Endothelial cell of umbilical vein (primary cell): Measurements from ENCODE around the gene DNAH9. TPM values are rescaled to one million over a fixed set of nuclear protein-coding genes. Genes with fewer than 3 reads are reported as not detected.

Experiments
- BruUV-seq: library from RNA; stranded (reverse); fragments of 400-500 nt; replicated peaks from 2 replicates; lab custom pipeline; 2021; lab: Mats Ljungman, UMichigan
- CTCF ChIA-PET: fragments of 300-600, 350-600 bp; sonication (Branson Sonifier 250); formaldehyde crosslinking; loops from one replicate; lab custom pipeline; 2021; ENCODE audit warnings: antibody characterized with exemption, inconsistent platforms; lab: Charles Lee
- POLR2A ChIA-PET: fragments of 300-600, 350-600 bp; sonication (Branson Sonifier 250); formaldehyde crosslinking; loops from one replicate; lab custom pipeline; 2021; ENCODE audit warnings: antibody characterized with exemption, inconsistent platforms; lab: Charles Lee
- DNase-seq: peaks from one replicate; pipeline ENCODE4 v3.0.0-alpha.2; 2011; ENCODE audit warnings: low read depth, low spot score
- FAIRE-seq: peaks from 2 replicates; lab custom pipeline; 2011; peaks lifted over from hg19 to GRCh38; lab: Jason Lieb, UNC
- H2AFZ ChIP-seq: 2 replicates; pipeline ENCODE4 v1.6.0; 2012; ENCODE audit warnings: low read depth, low read length, control low read depth, inconsistent platforms
- H3K27ac ChIP-seq: 2 replicates; pipeline ENCODE4 v1.5.1; 2011; ENCODE audit warnings: low read depth, mild to moderate bottlenecking, control low read depth, low read length, moderate library complexity; ENCODE audit not compliant: insufficient read depth
- H3K27me3 ChIP-seq, 2 experiments: 2 replicates each; pipeline versions ENCODE4 v1.6.0 to v1.6.1; 2011; ENCODE audit warnings: low read length in 2 of 2, mixed read lengths in 1 of 2; ENCODE audit not compliant: control insufficient read depth in 2 of 2, insufficient read depth in 2 of 2
- H3K36me3 ChIP-seq, 2 experiments: 2 replicates in 1 of 2; 3 replicates in 1 of 2; pipeline ENCODE4 v1.5.1; 2011; ENCODE audit warnings: low read length in 2 of 2, mild to moderate bottlenecking in 1 of 2, moderate library complexity in 1 of 2; ENCODE audit not compliant: control insufficient read depth in 2 of 2, insufficient read depth in 2 of 2; ENCODE audit errors: extremely low read depth in 1 of 2
- H3K4me1 ChIP-seq: 3 replicates; pipeline ENCODE4 v1.5.1; 2011; ENCODE audit warnings: mild to moderate bottlenecking, low read length; ENCODE audit not compliant: control insufficient read depth, insufficient read depth; ENCODE audit errors: extremely low read depth
- H3K4me2 ChIP-seq: 2 replicates; pipeline ENCODE4 v1.6.1; 2011; ENCODE audit warnings: low read length, control low read depth, mixed read lengths; ENCODE audit not compliant: insufficient read depth
- H3K4me3 ChIP-seq, 3 experiments: fragments of 200-600 bp in 1 of 3; sonication (generic), shearing (Covaris generic) in 1 of 3; replicated peaks in 1 of 3; 2 replicates each; pipeline ENCODE4 v1.5.1; 2011 to 2016; ENCODE audit warnings: control low read depth in 3 of 3, low read length in 3 of 3, mild to moderate bottlenecking in 2 of 3, inconsistent platforms in 1 of 3, low read depth in 1 of 3, moderate library complexity in 1 of 3; ENCODE audit not compliant: insufficient read depth in 1 of 3
- H3K79me2 ChIP-seq: 2 replicates; pipeline ENCODE4 v1.6.0; 2012; ENCODE audit warnings: low read length, inconsistent platforms; ENCODE audit not compliant: control insufficient read depth, insufficient read depth
- H3K9ac ChIP-seq: replicated peaks from 2 replicates; pipeline ENCODE3; 2011; ENCODE audit warnings: low read length, control low read depth; ENCODE audit not compliant: insufficient read depth; ENCODE audit errors: extremely low read depth
- H3K9me1 ChIP-seq: replicated peaks from 3 replicates; pipeline ENCODE4 v1.6.0; 2011; ENCODE audit warnings: mild to moderate bottlenecking, low read length; ENCODE audit not compliant: control insufficient read depth, insufficient read depth; ENCODE audit errors: extremely low read depth
- H3K9me3 ChIP-seq: replicated peaks from 2 replicates; pipeline ENCODE4 v1.5.1; 2012; ENCODE audit warnings: low read length, inconsistent platforms; ENCODE audit not compliant: control insufficient read depth, insufficient read depth
- H4K20me1 ChIP-seq: replicated peaks from 2 replicates; pipeline ENCODE3; 2011; ENCODE audit warnings: mild to moderate bottlenecking, low read length; ENCODE audit not compliant: control insufficient read depth, insufficient read depth; ENCODE audit errors: extremely low read depth
- CTCF ChIP-seq, 2 donors: IDR thresholded peaks; 1 replicate in 1 of 2; 2 replicates in 1 of 2; pipeline ENCODE4 v1.5.1; 2011; ENCODE audit warnings: low read length in 2 of 2, mild to moderate bottlenecking in 2 of 2, moderate library complexity in 2 of 2, control low read depth in 1 of 2, inconsistent platforms in 1 of 2, low read depth in 1 of 2; ENCODE audit not compliant: insufficient read depth in 1 of 2; ENCODE audit errors: extremely low read depth in 1 of 2
- EZH2 ChIP-seq: IDR thresholded peaks from 2 replicates; pipeline ENCODE4 v1.6.1; 2012; ENCODE audit warnings: borderline replicate concordance, low read depth, mild to moderate bottlenecking, moderate library complexity, low read length, inconsistent platforms; ENCODE audit not compliant: severe bottlenecking
- FOS ChIP-seq: IDR thresholded peaks from 2 replicates; pipeline ENCODE4 v1.6.1; 2011; ENCODE audit warnings: mild to moderate bottlenecking, low read length, moderate library complexity, borderline replicate concordance; ENCODE audit not compliant: insufficient read depth
- GATA2 ChIP-seq: IDR thresholded peaks from 2 replicates; pipeline ENCODE4 v1.7.0; 2011; ENCODE audit warnings: low read depth, mild to moderate bottlenecking, moderate library complexity, mixed read lengths, low read length; ENCODE audit not compliant: insufficient read length, insufficient read depth
- JUN ChIP-seq: IDR thresholded peaks from 2 replicates; pipeline ENCODE4 v1.6.1; 2011; ENCODE audit warnings: borderline replicate concordance, low read depth; ENCODE audit not compliant: insufficient read length, insufficient read depth
- MAX ChIP-seq: IDR thresholded peaks from 2 replicates; pipeline ENCODE4 v1.6.1; 2011; ENCODE audit not compliant: insufficient read depth, insufficient read length
- MYC ChIP-seq: IDR thresholded peaks from one replicate; pipeline ENCODE4 v1.6.1; 2011; ENCODE audit warnings: mild to moderate bottlenecking, low read depth, low read length
- POLR2A ChIP-seq: IDR thresholded peaks from 2 replicates; pipeline ENCODE4 v1.6.1; 2012; ENCODE audit warnings: low read depth, mild to moderate bottlenecking, control low read depth, low read length
- POLR2AphosphoS5 ChIP-seq: IDR thresholded peaks from 2 replicates; pipeline ENCODE4 v1.6.1; 2012; ENCODE audit warnings: low read depth, mild to moderate bottlenecking, control low read depth, low read length, moderate library complexity; ENCODE audit not compliant: insufficient read depth
- dilution Hi-C: fragments of 300-500 bp; cut with MboI; formaldehyde crosslinking; loops from one replicate; pipeline ENCODE4 v1.15.0; 2019; ENCODE audit warnings: low sequenced_read_pairs; ENCODE audit not compliant: extremely low pct_ligation_motif_present
- intact Hi-C: fragments of 100-400 bp; cut with micrococcal nuclease; formaldehyde crosslinking; loops from one replicate; pipeline ENCODE4 v1.10.0; 2022
- polyA plus RNA-seq, 4 experiments: library from polyadenylated mRNA; depleted of rRNA in 3 of 4; stranded (reverse) in 3 of 4; unstranded in 1 of 4; fragments of >200 nt; gene quantifications; 2 replicates each; pipeline versions ENCODE4 v1.2.1 to v1.2.3, GENCODE V29; 2011 to 2012; ENCODE audit warnings: missing spikeins in 1 of 4
- total RNA-seq: library from RNA; stranded (reverse); gene quantifications from 2 replicates; pipeline ENCODE4 v1.2.3, GENCODE V29; 2021

DNAH9 gene
- total and polyA plus RNA-seq, 2 donors (not counting 3 experiments of a cell fraction or from before 2014, with no cell fraction given) = not detected

- Histone ChIP-seq H2AFZ (no peak overlapping the region), H3K9me1 (no peaks in the 10 kb centered on the region), H3K9ac (no peak overlapping the region), H3K27ac (no peak overlapping the region), H3K4me1 (no peaks in the 10 kb centered on the region), H4K20me1 (no peaks in the 10 kb centered on the region), H3K9me3 (peaks cover 2% of the 10 kb centered on the region), H3K4me2 (no peak overlapping the region), H3K4me3 (no peak overlapping the region), H3K27me3 (no peaks in the 10 kb centered on the region), H3K36me3 (no peaks in the 10 kb centered on the region), H3K79me2 (no peaks in the 10 kb centered on the region)
- dilution Hi-C loops (no loop called here), intact Hi-C loops (no loop called here)
- CTCF ChIA-PET = no interaction called here
- BruUV-seq = no TSS peak
- FAIRE-seq (no peak), DNase-seq (no peak)
- POLR2A ChIA-PET = no interaction called here
- TF ChIP-seq CTCF (IDR thresholded peaks at IDR 0.05; ENCODE audit: extremely low read depth in 1 of 2, insufficient read depth in 1 of 2, low read depth in 1 of 2, low read length in 2 of 2) (no peak), FOS (no peak), POLR2A (no peak), JUN (no peak), GATA2 (no peak), EZH2 (no peak), MYC (no peak), POLR2AphosphoS5 (no peak), MAX (no peak)
Measured at GRCh38 chr17:11583306-11583992, 14.8 kb upstream of the DNAH9 start.
